ENCODE results near the gene KRT222. TPM values are rescaled to one million over a fixed set of nuclear protein-coding genes. Genes with fewer than 3 reads are reported as not detected.

Gene KRT222
- under 1 TPM in 2 of 3 donors, not detected in 1; 0.14 to 0.24 TPM for polyA plus RNA-seq (ENCODE audit: insufficient read length in 3 of 3)

DNA sequence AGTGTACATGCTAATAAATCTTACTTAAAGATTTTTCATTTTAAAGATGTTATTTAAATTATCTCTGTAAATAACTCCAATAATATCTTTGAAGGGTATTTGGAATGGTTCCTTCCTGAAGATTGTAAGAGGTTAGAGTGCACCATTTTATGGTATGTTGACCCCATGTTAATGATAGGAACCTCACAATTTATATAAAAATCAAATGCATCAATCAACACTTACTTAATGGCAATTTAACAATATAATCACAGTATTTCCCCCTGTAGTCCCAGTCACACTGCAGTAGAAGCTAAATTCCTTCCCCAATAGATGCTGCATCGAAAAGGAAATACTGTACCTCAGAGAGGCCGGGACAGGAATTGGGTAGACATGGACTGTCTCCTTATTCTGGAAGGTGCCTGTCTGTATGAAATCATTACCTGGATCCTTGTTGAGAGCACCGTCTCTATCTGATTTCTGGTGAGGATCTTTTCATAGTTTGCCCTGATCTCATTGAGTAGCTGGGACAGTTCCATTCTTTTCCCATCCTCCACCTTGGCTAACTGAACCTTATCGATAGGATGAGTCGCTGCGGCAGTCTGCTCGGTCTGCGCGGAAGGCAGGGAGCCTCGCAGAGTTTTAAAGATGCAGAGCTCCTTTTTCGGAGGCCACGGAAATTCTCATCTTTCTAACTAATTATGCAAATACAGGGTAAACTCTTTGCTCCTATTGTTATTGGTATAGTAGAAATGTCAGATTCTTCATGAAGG, at the start of gene KRT222:
KRT222 (minus strand) TSS at position 596 of the 752 bp plus-strand sequence; CDS start at position 518, 78 bp downstream.
- DNase-seq (ENCODE audit: low read depth in 3 of 3, low spot score in 2 of 3), result no peak

DNA sequence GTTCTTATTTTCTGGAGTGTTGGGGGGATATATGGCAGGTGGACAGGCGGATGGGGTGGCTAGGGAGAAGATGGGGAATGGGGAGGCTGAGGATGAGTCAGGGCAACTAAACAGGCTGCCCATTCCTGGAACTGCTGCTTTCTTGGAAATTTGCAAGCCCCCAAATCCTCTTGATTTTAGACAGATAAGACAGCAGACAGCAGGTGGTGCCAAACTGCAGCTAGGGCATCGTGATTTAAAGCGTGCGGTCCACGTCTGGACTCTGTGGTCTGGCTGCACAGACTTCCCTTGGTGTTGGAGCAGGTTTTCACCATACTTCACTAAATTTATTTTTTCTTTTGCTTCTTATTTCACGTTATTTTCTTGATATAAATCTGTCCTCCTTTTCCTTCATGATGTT, 49.5 kb upstream of the KRT222 start:
- no peak for DNase-seq (ENCODE audit: low read depth in 3 of 3, low spot score in 2 of 3)

DNA sequence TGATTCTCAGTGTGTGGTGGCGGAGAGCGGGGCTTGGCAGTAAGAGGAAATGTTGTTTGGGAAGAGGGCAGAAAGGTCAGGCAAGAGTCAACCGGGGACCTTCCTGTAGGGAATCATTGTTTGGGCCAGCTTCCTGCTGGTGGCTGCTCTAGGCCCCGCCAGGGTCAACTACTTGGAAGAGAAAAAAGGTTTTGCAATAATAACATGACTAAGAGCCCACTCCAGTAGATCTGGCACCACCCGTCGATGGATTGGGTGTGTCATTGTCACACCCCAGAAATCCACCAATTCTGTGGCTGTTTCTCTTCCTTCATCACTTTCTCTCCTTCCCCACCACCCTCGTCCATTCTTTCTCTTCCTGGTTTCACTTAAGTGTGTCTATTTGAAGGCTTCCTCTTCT, 42.8 kb upstream of the KRT222 start:
- no peak for DNase-seq (ENCODE audit: low read depth in 3 of 3, low spot score in 2 of 3)

DNA sequence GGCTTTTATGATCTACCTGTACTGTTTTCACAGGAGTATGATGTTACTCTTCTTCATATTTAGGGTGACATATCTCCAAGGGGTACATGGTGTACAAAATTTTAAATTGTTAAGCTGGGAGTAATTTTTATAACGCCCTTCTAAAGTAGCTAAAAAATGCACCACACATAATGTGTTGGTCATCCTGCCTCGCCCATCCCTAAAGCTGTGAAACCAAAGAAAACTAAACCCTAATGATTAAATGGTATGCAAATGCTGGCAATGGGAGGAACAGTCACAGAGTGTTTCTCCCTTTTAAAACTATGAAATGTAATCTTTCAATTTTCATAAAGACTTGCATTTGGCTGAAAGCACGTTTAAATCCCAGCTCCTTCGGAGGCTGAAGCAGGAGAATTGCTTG, 40.6 kb upstream of the KRT222 start:
- DNase-seq (ENCODE audit: low read depth in 3 of 3, low spot score in 2 of 3), result no peak

DNA sequence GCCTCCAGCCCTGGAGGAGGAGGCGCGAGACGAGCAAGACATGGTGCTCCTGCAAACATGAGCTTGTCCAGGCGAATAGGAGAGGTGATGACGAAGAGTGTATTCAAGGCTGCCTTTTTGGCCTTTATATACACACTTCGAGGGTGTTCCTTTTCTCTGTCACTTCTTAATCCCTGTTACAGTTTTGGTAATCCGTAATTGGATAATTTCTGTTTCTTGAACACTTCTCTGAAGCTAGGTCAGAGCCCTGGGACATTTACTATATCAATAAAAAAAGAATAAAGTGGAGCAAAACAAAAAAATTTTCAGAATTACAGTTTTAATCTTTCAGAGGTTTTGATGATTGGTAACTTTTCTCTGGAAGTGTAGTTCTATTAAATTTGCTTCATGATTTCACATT, 38.7 kb upstream of the KRT222 start, which contains the start of gene KRT24:
KRT24 (minus strand) TSS at position 101 of the 400 bp plus-strand sequence; CDS start at position 42, 59 bp downstream.
- no peak for DNase-seq (ENCODE audit: low read depth in 3 of 3, low spot score in 2 of 3)

DNA sequence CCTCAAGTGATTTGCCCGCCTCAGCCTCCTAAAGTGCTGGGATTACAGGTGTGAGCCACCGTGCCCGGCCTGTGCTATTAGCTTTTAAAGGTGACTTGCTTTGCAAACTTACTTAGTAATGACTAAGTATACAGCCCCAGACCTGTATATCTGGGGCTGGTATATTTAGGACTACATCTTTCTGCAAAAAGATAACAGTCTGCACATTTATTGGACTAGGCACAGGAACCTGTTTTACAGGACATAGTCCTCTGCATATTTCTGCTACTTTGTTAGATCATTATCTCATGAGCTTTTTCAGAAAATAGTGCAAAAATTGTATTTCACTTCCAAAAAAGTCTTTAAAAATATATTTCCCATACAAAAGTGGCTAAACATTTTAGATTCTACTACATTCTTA, 37.3 kb upstream of the KRT222 start:
- no peak for DNase-seq (ENCODE audit: low read depth in 3 of 3, low spot score in 2 of 3)

DNA sequence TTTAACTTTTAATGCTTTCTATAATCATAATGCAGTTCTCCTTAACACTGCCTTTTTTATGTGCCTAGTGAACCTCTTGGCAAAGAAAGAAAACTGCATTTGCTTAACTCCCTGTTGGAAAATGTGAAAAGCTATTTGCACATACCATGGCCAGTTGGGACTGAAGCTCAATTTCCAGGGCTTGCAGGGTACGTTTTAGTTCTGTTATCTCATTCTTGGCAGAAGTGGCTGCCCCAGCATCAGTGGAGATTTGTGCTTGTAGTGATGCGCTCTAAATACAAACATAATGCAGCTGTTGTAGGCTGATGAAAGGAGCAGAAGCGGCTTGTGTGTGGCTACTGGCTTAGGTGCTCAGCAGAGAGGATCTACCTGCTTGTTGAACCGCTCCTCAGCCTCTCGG, 34.9 kb upstream of the KRT222 start:
- DNase-seq (ENCODE audit: low read depth in 3 of 3, low spot score in 2 of 3), result no peak

DNA sequence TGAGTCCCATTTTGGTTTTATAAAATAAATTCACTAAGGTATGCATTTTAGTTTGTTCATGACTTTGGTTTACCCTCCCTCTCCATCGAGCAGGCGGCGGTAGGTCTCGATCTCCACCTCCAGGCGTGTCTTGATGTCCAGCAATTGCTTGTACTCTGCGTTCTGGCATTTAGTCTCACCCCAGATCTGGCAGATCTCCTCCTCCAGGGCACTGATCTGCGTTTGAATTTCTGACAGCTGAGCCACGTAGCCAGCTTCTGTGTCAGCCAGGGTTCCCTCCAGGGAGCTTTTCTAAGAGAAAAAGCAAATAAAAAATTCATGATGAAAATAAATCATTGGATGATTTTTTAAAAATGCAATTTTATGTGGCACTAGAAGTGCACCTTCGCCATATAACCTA, 34.4 kb upstream of the KRT222 start:
- no peak for DNase-seq (ENCODE audit: low read depth in 3 of 3, low spot score in 2 of 3)

DNA sequence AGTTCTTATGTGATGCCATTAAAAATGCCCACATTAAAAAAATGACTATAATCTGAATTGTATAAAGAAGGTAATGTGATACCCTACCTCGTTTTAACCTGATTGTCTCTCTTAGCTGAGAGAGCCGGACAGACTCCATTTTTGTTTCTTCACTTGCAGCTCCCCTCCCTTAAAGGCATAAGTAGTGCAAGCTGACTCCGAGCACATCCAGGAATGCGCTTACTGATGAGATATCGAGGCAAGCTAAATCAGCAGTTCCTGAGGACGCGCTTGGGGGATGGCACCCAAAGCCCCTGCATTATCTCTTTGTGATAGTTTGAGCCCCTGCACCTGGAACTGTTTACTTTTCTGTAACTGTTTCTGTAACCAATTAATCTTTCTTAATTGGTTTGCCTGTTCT, 32.3 kb upstream of the KRT222 start:
- no peak for DNase-seq (ENCODE audit: low read depth in 3 of 3, low spot score in 2 of 3)

DNA sequence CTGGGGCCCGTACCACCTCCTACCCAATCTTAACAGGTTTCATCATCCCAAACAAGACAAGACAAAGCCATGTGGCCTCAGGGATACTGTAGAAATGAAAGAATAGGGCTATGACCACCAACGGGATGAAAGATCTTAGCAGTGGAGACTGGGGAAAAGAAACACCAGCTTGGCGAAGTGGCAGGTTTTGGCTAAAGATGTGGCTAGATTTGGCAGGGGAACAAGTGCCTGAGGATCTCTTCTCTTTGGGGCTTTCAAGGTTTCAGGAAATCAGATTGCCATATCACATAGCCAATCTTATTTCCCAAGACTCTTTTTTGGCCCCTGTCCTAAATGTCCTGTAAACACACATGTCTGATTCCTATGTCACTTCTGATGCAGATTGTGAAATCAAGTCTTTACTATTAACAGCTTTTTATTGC, 31.7 kb upstream of the KRT222 start:
- DNase-seq (ENCODE audit: low read depth in 3 of 3, low spot score in 2 of 3), result no peak

DNA sequence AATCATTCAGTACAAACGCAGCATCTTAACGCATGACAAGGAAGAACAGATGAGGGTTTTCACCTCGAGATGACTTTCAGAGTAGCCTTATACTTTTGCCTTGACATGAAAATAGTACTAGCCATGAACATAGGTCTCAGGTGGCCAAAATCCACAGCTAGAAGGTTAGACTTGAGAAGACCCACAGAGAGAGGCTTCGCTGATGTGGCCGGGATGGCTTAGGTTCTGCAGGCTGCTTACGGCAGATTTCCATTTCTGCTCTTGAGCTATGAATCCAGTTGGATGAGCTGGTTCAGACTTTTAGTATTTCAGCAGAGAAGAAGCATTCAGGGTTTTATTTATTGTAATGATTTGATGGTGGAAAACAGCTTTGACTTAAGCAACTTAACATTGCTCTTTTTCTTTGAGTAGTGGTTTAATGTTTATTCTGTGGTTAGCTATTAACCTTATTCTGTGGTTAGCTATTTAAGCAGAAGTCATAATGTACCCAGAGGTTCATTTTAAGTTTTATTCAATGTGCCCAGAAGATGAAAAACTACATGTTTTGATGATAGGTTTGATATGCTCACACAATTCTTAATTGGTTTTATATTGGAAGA, 31.0 kb upstream of the KRT222 start:
- DNase-seq (ENCODE audit: low read depth in 3 of 3, low spot score in 2 of 3), result no peak

DNA sequence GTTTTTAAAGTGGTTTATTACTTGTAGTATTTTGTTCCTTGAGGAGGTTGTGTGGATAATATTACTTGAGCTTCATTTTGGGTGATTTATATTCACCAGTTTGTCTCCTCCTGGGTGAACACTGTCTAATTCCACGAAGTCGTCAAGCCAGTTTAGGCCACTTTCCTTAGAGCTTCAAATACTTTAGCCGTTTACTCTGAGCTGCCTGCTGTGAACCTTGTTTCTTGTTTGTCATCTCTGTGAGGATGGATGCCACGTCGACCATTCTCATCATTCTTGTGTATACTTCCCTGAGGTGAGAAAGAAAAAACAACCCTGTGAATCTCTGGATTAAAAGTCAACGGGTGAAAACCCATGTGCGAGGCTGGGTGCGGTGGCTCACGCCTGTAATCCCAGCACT, 29.6 kb upstream of the KRT222 start:
- no peak for DNase-seq (ENCODE audit: low read depth in 3 of 3, low spot score in 2 of 3)

DNA sequence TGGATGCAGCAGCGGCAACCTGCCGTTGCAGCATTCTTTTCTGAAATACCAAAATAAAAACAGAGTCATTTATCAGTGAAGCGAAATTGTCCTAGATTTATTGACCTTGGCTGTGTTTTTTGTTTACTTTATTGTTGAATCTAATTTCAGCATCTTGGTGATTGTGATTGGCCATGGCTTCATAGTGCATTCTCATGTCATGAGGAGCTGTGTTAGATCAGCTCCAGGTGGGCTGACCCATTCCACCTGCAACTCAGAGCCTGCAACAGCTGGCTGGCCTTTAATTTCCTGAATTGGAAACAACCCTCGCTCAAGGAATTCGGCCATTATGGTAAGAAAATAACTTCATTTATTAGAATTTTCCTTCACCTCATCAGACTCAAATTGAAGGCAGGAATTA, 22.1 kb upstream of the KRT222 start:
- no peak for DNase-seq (ENCODE audit: low read depth in 3 of 3, low spot score in 2 of 3)

DNA sequence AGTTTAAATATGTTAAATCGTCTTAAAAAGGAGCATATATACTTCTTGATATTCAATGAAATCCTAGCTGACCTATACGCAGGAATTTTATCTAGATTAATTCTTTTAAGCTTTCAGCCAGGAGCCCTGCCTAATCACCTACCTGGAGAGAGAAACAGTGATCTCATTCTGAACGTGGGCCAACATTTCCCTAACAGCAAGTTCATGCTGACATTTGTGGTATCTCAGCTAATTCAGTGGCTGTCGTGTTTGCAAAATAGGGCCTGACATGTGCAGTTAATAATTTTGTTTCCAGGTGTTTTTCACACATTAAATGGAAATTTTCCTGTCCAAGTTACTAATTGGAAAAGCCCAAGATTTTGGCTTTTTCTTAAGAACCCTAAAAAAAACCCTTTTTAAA, 21.2 kb upstream of the KRT222 start:
- DNase-seq (ENCODE audit: low read depth in 3 of 3, low spot score in 2 of 3), result no peak

DNA sequence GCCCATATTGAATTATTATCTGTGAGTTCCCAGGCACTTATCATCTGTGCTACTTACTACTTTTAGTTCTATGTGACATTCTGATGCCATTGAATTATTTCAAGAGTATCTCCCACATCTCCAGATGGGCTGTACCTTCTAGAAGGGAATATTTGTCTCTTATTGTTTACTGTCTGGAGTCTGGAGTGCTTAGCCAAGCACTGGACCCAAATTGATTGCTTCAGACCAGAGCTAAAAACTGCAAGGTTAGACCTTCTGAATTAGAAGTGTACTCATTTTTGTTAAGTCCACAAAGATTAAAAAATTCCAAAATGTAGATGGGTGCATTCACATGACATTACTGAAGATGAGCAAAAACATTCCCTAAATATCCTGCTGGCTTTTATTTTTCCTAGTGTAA, 16.0 kb upstream of the KRT222 start:
- no peak for DNase-seq (ENCODE audit: low read depth in 3 of 3, low spot score in 2 of 3)

DNA sequence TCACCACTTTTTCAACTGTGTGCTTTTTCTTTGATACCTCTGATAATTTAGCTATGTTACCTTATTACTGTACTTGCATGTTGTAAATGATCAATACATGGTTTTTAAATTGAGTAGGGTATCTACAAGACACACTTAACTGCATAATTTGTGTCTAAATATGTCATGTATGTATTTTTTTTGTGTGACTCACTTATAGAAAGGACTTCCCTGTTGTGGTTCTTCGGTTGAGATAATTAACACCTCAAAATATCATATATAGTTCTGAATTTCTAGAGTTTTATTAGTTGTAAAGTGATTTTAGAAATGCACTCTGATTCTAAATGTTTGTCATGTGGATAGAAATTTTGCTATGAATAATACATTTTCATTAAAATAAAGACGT, 14.5 kb upstream of the KRT222 start:
- DNase-seq (ENCODE audit: low read depth in 3 of 3, low spot score in 2 of 3), result no peak

DNA sequence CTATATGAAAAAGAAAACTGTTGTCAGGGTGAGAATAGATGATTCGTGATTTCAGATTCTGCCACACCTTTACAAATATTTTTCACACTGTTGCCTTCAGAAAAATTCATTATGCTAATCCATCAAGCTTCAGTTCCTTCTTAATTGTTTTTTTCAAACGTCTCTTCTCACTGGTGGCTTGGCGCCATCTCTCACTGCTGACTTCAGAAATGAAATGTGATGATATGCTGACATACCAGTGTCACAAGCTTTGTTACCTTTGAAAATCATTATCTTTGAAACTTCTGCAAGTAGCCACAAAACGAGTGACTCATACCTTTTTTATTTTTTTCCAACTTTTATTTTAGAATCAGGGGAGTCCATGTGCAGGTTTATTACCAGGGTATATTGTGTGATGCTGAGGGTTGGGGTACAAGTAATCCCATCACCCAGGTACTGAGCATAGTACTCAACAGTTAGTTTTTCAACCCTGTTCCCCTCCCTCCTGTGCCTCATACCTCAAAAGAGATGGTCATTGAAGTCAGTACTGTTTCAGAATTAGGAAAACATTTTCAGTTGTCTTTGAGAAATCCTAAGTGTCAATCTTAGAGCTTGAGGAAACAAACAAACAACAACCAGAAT, 14.0 kb upstream of the KRT222 start:
- no peak for DNase-seq (ENCODE audit: low read depth in 3 of 3, low spot score in 2 of 3)

DNA sequence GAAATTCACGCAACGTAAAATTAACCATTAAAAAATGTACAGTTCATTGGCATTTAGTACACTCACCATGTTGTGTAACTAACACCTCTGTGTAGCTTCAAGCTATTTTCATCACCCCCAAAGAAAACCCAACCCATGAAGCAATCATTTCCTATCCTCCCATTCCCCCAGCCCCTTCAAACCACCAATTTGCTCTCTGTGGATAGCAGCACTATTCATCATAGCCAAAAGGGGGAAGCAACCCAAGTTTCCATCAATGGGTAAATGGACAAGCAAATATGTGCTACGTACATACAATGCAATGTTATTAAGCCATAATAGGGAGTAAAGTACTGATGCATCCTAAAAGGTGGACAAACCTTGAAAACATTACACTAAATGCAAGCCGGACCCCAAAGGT, 10.9 kb upstream of the KRT222 start:
- no peak for DNase-seq (ENCODE audit: low read depth in 3 of 3, low spot score in 2 of 3)

DNA sequence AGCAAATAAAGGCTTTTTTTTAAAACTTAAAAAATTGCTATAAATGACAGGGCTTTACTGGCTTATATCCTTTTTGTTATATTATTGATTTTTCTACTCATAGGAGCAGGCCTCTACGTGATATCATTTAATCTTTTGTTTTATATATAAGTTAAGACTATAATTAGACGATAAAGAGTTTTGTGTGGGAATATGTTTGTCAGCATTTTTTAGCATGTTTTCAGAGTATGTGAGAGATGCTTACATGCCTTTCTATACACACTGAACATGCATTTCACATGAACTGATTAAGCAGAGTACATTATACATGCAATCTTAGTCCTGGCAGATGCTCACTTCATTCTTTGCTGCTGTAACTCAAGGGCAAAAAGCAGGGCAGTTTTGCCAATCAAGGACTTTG, 7.7 kb upstream of the KRT222 start:
- no peak for DNase-seq (ENCODE audit: low read depth in 3 of 3, low spot score in 2 of 3)

DNA sequence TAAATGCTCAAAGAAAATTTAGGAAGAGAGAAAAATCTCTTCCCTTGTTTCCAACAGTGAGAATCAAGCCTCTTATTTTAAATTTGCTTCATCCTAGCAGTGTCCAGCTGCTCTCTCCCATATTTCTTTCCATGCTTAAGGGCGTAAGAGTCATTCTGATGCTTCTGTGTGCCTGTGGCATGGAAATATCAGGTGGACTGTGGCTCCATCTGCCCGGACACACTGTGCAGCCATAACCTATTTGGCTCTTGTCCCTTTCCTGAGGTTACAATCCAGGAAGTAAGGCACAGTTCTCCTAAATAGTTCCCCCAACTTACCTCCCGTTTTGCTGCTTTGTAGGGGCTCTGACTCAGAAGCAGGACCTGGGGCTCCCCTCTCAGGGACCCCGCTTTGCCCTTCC, 6.3 kb upstream of the KRT222 start:
- no peak for DNase-seq (ENCODE audit: low read depth in 3 of 3, low spot score in 2 of 3)

DNA sequence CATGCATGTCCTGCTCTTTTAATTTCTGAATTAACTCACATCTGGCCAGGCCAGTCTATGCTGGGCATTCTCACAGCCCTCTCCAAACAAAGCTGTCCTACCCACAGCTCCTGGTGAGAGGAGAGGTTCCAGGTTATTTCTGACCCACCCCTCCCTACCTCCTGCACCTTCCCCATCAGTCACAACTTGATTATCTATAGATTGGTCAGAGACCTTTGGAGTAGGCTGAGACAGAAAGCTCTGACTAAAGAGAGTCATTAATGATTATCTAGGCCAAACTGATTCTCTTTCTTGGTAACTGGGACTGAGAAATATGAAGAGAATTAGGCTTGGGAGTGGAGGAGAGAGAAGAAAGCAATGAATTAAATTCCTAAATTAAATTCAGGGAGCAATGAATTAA, 1.4 kb upstream of the KRT222 start:
- DNase-seq (ENCODE audit: low read depth in 3 of 3, low spot score in 2 of 3), result no peak

DNA sequence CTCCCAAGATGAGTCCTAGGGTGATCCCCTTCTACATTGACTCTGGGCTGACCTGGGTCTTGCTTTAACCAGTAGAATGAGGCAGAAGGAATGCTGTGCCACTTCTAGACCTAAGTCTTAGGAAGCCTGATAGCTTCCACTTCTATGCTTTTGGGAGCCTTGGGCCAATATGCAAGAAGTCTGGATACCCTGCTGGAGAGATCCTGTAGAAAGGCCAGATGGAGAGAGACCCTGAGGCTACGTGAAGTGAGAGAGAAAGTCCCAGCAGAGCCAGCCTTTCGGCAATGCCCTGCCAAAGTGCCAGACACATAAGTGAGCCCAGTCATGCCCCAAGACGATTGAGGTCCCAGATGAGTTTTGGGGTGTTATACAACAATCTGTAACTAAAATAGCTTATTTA, 1.7 kb downstream of the KRT222 start:
- DNase-seq (ENCODE audit: low read depth in 3 of 3, low spot score in 2 of 3), result no peak

Data from right renal cortex interstitium (tissue), 3 donors.